H9 (cell line): ENCODE results near the gene C1QTNF3. TPM values are rescaled to one million over a fixed set of nuclear protein-coding genes. Genes with fewer than 3 reads are reported as not detected.
"Not testable (repeated sequence)": the region's sequence is repeated elsewhere in the genome, so short reads cannot be mapped to it uniquely, and the experiment has no call there.

Experiments used
- DNase-seq: peaks from one replicate; pipeline ENCODE4 v3.0.0-alpha.2; 2017
- H2AFZ ChIP-seq: one replicate; pipeline ENCODE4 v1.6.1; 2013; ENCODE audit warnings: mild to moderate bottlenecking, low read length, control low read depth, moderate library complexity
- H2AK5ac ChIP-seq: 2 replicates; pipeline ENCODE4 v1.6.1; 2013; ENCODE audit warnings: low read length, control low read depth, mixed read lengths; ENCODE audit not compliant: insufficient read length
- H2BK120ac ChIP-seq: one replicate; pipeline ENCODE4 v1.6.1; 2013; ENCODE audit warnings: low read depth, mild to moderate bottlenecking, low read length, control low read depth, inconsistent platforms; ENCODE audit not compliant: poor library complexity, severe bottlenecking
- H2BK12ac ChIP-seq: 2 replicates; pipeline ENCODE4 v1.6.1; 2013; ENCODE audit warnings: low read length, control low read depth, mixed read lengths, low read depth; ENCODE audit not compliant: insufficient read length
- H2BK15ac ChIP-seq: 2 replicates; pipeline ENCODE4 v1.6.1; 2013; ENCODE audit warnings: low read depth, low read length, control low read depth
- H2BK20ac ChIP-seq: one replicate; pipeline ENCODE4 v1.6.1; 2013; ENCODE audit warnings: low read depth, mild to moderate bottlenecking, low read length, control low read depth, inconsistent platforms; ENCODE audit not compliant: poor library complexity, severe bottlenecking
- H2BK5ac ChIP-seq: 2 replicates; pipeline ENCODE4 v1.6.1; 2013; ENCODE audit warnings: low read length, control low read depth, mixed read lengths; ENCODE audit not compliant: insufficient read length
- H3K14ac ChIP-seq: 2 replicates; pipeline ENCODE4 v1.6.1; 2013; ENCODE audit warnings: low read length, control low read depth; ENCODE audit not compliant: insufficient read depth
- H3K18ac ChIP-seq: 2 replicates; pipeline ENCODE4 v1.6.1; 2013; ENCODE audit warnings: low read depth, mild to moderate bottlenecking, mixed read lengths, low read length, control low read depth; ENCODE audit not compliant: insufficient read length
- H3K23ac ChIP-seq: 2 replicates; pipeline ENCODE4 v1.6.1; 2013; ENCODE audit warnings: low read length, control low read depth, mixed read lengths, low read depth; ENCODE audit not compliant: insufficient read length
- H3K23me2 ChIP-seq: 2 replicates; pipeline ENCODE4 v1.6.1; 2013; ENCODE audit warnings: low read depth, mild to moderate bottlenecking, mixed read lengths, low read length, control low read depth; ENCODE audit not compliant: insufficient read length, poor library complexity, severe bottlenecking
- H3K27ac ChIP-seq: 2 replicates; pipeline ENCODE4 v1.5.1; 2013; ENCODE audit warnings: low read length, control low read depth, mixed read lengths, low read depth; ENCODE audit not compliant: insufficient read length
- H3K27me3 ChIP-seq: 2 replicates; pipeline ENCODE4 v1.6.1; 2013; ENCODE audit warnings: low read length, control low read depth, inconsistent platforms; ENCODE audit not compliant: insufficient read depth
- H3K4ac ChIP-seq: 2 replicates; pipeline ENCODE4 v1.6.1; 2013; ENCODE audit warnings: low read depth, mild to moderate bottlenecking, control low read depth, inconsistent platforms, low read length, moderate library complexity
- H3K4me1 ChIP-seq: 2 replicates; pipeline ENCODE4 v1.6.1; 2013; ENCODE audit warnings: low read length, control low read depth, inconsistent platforms; ENCODE audit not compliant: insufficient read depth
- H3K4me2 ChIP-seq: 2 replicates; pipeline ENCODE4 v1.6.1; 2013; ENCODE audit warnings: low read length, control low read depth, mixed read lengths; ENCODE audit not compliant: insufficient read length, insufficient read depth
- H3K56ac ChIP-seq: 2 replicates; pipeline ENCODE4 v1.6.1; 2013; ENCODE audit warnings: low read depth, mild to moderate bottlenecking, mixed read lengths, low read length, control low read depth; ENCODE audit not compliant: insufficient read length
- H3K79me1 ChIP-seq: 2 replicates; pipeline ENCODE4 v1.6.1; 2013; ENCODE audit warnings: low read depth, mild to moderate bottlenecking, moderate library complexity, low read length, control low read depth, inconsistent platforms; ENCODE audit not compliant: insufficient read depth, poor library complexity, severe bottlenecking
- H3K79me2 ChIP-seq: 2 replicates; pipeline ENCODE4 v1.6.1; 2013; ENCODE audit warnings: low read length, control low read depth, inconsistent platforms; ENCODE audit not compliant: insufficient read depth
- H3K9ac ChIP-seq: 2 replicates; pipeline ENCODE4 v1.6.1; 2013; ENCODE audit warnings: low read length, control low read depth, mixed read lengths; ENCODE audit not compliant: insufficient read length; ENCODE audit errors: extremely low read depth
- H3K9me3 ChIP-seq: one replicate; pipeline ENCODE4 v1.6.1; 2013; ENCODE audit warnings: low read depth, low read length, inconsistent platforms; ENCODE audit not compliant: control insufficient read depth
- H3T11ph ChIP-seq: one replicate; pipeline ENCODE4 v1.6.1; 2013; ENCODE audit warnings: mild to moderate bottlenecking, low read length, control low read depth, inconsistent platforms
- H4K20me1 ChIP-seq: one replicate; pipeline ENCODE4 v1.6.1; 2013; ENCODE audit not compliant: control insufficient read depth, insufficient read length, insufficient read depth
- H4K5ac ChIP-seq: 2 replicates; pipeline ENCODE4 v1.6.1; 2013; ENCODE audit warnings: low read depth, mild to moderate bottlenecking, mixed read lengths, low read length, control low read depth; ENCODE audit not compliant: insufficient read length
- H4K8ac ChIP-seq: replicated peaks from 2 replicates; pipeline ENCODE4 v1.6.1; 2013; ENCODE audit warnings: low read length, control low read depth, mixed read lengths, low read depth; ENCODE audit not compliant: insufficient read length
- H4K91ac ChIP-seq: 2 replicates; pipeline ENCODE4 v1.6.1; 2013; ENCODE audit warnings: low read depth, mild to moderate bottlenecking, moderate library complexity, mixed read lengths, low read length, control low read depth; ENCODE audit not compliant: insufficient read length
- H3K27ac Mint-ChIP-seq, 3 experiments: 2 replicates in 2 of 3; 3 replicates in 1 of 3; pipeline ENCODE4 v1.8.0; 2020 to 2021; ENCODE audit warnings: mixed read lengths in 3 of 3, mild to moderate bottlenecking in 1 of 3, moderate library complexity in 1 of 3
- H3K27me3 Mint-ChIP-seq: 2 replicates; pipeline ENCODE4 v1.8.0; 2021; ENCODE audit warnings: low read depth, mild to moderate bottlenecking, moderate library complexity, mixed read lengths
- H3K36me3 Mint-ChIP-seq, 3 experiments: 2 replicates in 2 of 3; 3 replicates in 1 of 3; pipeline ENCODE4 v1.8.0; 2020 to 2021; ENCODE audit warnings: low read depth in 3 of 3, mixed read lengths in 3 of 3; ENCODE audit not compliant: insufficient read depth in 1 of 3
- H3K4me1 Mint-ChIP-seq, 2 experiments: 2 replicates each; pipeline ENCODE4 v1.8.0; 2020; ENCODE audit warnings: mixed read lengths in 2 of 2
- H3K4me3 Mint-ChIP-seq, 2 experiments: 2 replicates in 1 of 2; 3 replicates in 1 of 2; pipeline ENCODE4 v1.8.0; 2020 to 2021; ENCODE audit warnings: mild to moderate bottlenecking in 2 of 2, mixed read lengths in 2 of 2, moderate library complexity in 1 of 2
- H3K9me3 Mint-ChIP-seq, 2 experiments: 2 replicates in 1 of 2; 3 replicates in 1 of 2; pipeline ENCODE4 v1.8.0; 2020; ENCODE audit warnings: mild to moderate bottlenecking in 2 of 2, mixed read lengths in 2 of 2, moderate library complexity in 1 of 2
- WGBS: extraction: QIAGEN DNeasy Blood & Tissue Kit; methylation state at CpG from one replicate; pipeline ENCODE4 v1.1.7; 2013; ENCODE audit warnings: missing lambda C conversion rate, low lambda C conversion rate, mixed read lengths; ENCODE audit not compliant: insufficient read length; ENCODE audit errors: extremely low coverage; 5-methylcytosine and 5-hydroxymethylcytosine counted together
- total RNA-seq: library from RNA; stranded (reverse); gene quantifications from 2 replicates; pipeline ENCODE4 v1.2.1, GENCODE V29; 2021

Gene C1QTNF3
- total RNA-seq, 1 experiment from 2014 or later: 1.1 TPM

DNA sequence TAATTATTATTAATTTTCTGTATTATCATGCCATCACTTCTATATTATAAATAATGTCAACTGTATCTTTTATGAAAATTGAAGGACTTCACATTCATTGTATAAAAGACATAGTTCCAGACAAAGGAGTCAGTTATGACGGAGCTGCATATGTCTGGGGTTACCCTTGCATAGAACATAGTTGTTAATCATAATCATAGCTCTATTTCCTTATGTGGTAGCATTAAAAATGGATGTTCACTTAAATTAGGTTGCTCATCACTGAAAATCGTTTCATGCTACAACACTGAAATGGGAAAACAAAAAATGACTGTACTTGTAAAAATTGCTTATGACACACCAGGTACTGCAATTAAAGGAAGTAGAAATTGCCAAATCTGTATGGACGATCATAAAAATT is 46.8 kb upstream of the C1QTNF3 start:
- H2AFZ ChIP-seq, H3K14ac ChIP-seq, H3K9me3 ChIP-seq, H3K27ac ChIP-seq, H3K23me2 ChIP-seq, H3K18ac ChIP-seq, H3K9ac ChIP-seq, H3K27me3 ChIP-seq, H3K27ac Mint-ChIP-seq, DNase-seq, H4K8ac ChIP-seq, H3K4me1 Mint-ChIP-seq, H3K56ac ChIP-seq, H3K27me3 Mint-ChIP-seq, H4K20me1 ChIP-seq, H4K5ac ChIP-seq, H3K4me1 ChIP-seq, H3K9me3 Mint-ChIP-seq, H2AK5ac ChIP-seq, H3K4me3 Mint-ChIP-seq, H2BK20ac ChIP-seq, H4K91ac ChIP-seq, H3K23ac ChIP-seq, H2BK5ac ChIP-seq, H2BK120ac ChIP-seq, H3T11ph ChIP-seq, H3K4ac ChIP-seq, H2BK12ac ChIP-seq, H3K36me3 Mint-ChIP-seq, H3K79me2 ChIP-seq, H3K79me1 ChIP-seq, H3K4me2 ChIP-seq, H2BK15ac ChIP-seq: not testable (repeated sequence)
- WGBS: no CpG with 5 or more reads among the region's 3 CpGs

DNA sequence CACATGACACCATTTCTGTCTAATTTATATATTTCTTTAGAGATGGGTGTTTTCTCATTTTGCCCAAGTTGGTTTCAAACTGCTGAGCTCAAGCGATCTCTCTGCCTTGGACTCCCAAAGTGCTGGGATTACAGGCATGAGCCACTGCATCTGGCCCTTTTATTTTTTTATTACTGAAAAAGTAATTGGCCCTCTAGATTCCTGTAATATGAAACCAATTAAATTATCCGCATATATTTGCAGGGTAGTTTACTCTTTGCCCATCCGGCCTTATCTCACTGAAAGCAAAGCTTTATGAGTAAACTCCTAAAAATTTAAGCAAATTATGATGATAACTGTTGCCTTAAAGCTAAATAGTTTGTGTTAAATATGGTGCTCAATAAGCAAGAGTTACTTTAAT is 44.7 kb upstream of the C1QTNF3 start:
- H2AFZ ChIP-seq, H3K4me1 Mint-ChIP-seq, H4K91ac ChIP-seq, H4K5ac ChIP-seq, H3K4me2 ChIP-seq, H3K9ac ChIP-seq, H2BK15ac ChIP-seq, H3K18ac ChIP-seq, H2AK5ac ChIP-seq, H3K4me3 Mint-ChIP-seq, H3K36me3 Mint-ChIP-seq, H3K9me3 ChIP-seq, H2BK12ac ChIP-seq, H2BK20ac ChIP-seq, H3K27me3 Mint-ChIP-seq, H3K23ac ChIP-seq, H2BK5ac ChIP-seq, H3K27ac Mint-ChIP-seq, H3K27ac ChIP-seq, H3K4me1 ChIP-seq, H3K56ac ChIP-seq, H4K20me1 ChIP-seq, H3K27me3 ChIP-seq, H3K14ac ChIP-seq, H4K8ac ChIP-seq, H3K79me1 ChIP-seq, H3K9me3 Mint-ChIP-seq, DNase-seq, H3K79me2 ChIP-seq, H3K4ac ChIP-seq, H3T11ph ChIP-seq, H2BK120ac ChIP-seq, H3K23me2 ChIP-seq: not testable (repeated sequence)
- WGBS: no CpG with 5 or more reads among the region's 3 CpGs
